OCI-LY1 (cell line): ENCODE results near the gene ZSWIM7.

Source experiments
- CTCF ChIP-seq: fragments of 200-600 bp; sonication (generic), shearing (Covaris generic); IDR thresholded peaks from 2 replicates; pipeline ENCODE4 v1.5.1; 2017; ENCODE audit warnings: mild to moderate bottlenecking, antibody characterized with exemption, low read length, moderate library complexity, mixed read lengths
- EZH2 ChIP-seq: fragments of 200-600 bp; sonication (generic), shearing (Covaris generic); IDR thresholded peaks from 2 replicates; pipeline ENCODE4 v1.8.0; 2017; ENCODE audit warnings: borderline replicate concordance, mixed run types, mild to moderate bottlenecking, antibody characterized with exemption, low read length, moderate library complexity, mixed read lengths

DNA sequence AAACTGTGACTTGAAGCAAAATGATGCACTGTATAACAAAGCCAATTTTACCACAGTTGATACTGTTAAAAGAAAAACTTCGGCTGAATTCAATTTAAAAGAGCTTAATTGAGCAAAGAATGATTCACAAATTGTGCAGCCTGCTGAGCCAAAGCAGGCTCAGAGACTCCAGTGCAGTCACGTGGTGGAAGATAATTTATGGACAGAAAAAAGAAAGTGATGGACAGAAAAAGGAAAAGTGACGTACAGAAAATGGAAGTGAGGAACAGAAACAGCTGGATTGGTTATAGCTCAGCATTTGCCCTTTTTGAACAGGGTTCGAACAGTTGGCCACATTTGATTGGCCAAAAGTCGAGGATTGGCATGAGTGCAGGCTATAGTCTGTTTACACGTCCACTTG is 25.7 kb downstream of the ZSWIM7 start:
- no peak for TF ChIP-seq CTCF
- no peak for TF ChIP-seq EZH2
